ENCODE results near the gene ZNF790. TPM values are rescaled to one million over a fixed set of nuclear protein-coding genes. Genes with fewer than 3 reads are reported as not detected.
"Not testable (repeated sequence)": the region's sequence is repeated elsewhere in the genome, so short reads cannot be mapped to it uniquely, and the experiment has no call there.

The ZNF790 gene
- 11.3 TPM for total RNA-seq

GRCh38 chr19:36837906-36838783 lies at the start of gene ZNF790:
ZNF790 (minus strand) TSS chr19:36838387; CDS start chr19:36825619, 12,768 bp downstream.
- peak; percentile 91 for DNase-seq (ENCODE audit: low spot score)

DNA sequence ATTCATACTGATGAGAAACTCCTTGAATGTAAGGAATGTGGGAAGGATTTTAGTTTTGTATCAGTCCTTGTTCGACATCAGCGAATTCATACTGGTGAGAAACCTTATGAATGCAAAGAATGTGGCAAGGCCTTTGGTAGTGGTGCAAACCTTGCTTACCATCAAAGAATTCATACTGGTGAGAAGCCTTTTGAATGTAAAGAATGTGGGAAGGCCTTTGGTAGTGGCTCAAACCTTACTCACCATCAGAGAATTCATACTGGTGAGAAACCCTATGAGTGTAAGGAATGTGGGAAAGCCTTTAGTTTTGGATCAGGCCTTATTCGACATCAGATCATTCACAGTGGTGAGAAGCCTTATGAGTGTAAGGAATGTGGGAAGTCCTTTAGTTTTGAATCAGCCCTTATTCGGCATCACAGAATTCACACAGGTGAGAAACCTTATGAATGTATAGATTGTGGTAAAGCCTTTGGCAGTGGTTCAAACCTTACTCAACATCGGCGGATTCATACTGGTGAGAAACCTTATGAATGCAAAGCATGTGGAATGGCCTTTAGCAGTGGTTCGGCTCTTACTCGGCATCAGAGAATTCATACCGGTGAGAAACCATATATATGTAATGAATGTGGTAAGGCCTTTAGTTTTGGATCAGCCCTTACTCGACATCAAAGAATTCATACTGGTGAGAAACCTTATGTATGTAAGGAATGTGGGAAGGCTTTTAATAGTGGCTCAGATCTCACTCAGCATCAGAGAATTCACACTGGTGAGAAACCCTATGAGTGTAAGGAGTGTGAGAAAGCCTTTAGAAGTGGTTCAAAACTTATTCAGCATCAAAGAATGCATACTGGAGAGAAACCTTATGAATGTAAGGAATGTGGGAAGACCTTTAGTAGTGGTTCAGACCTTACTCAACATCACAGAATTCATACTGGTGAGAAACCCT lies 39.1 kb upstream of the ZNF790 start:
- DNase-seq (ENCODE audit: low spot score), result no peak

- DNase-seq (ENCODE audit: low spot score), result no peak
Measured at GRCh38 chr19:36851898-36852297, 13.7 kb upstream of the ZNF790 start.

DNA sequence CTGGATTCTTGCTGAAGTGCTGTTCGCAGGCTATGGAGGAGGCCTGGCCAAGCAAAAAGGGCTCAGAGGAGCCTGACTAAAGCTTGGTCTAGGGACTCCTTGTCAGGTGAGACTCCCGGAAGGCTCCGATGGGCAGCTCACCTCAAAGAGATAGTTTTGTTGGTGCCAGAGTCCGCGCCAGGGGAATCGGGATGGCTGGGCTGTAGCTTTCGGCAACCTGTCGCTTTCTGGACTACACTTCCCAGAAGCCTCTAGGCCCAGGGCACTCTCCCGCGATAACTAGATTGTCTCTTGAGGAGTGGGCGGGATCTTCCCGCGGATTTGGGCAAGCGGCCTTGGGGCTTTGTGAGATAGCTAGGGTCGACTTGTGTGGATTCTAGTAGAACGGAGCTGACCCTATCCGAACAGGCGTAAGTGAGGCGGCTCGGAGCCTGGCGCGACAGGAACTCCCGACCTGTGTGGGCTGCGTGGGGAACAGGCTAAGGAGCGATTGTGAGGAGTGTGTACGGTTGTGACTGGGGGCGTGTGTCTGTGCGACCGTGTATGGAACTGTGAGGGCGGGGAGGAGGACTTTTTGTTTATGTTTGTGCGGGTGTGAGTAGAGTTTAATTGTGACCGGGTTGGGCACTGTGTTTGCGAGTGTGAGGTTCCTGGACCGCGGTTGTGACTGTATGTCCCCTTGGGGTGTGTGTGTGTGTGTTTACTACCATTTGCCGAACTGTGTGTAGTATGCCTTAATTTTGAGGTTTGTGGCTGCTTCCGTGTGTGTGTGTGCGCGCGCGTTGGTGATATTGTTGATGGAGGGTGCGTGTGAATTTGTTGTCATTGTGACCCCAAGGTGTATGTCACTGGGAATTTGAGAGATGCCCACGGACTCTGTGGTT lies 12.6 kb upstream of the ZNF790 start, which contains the start of gene ZNF345:
Gene ZNF345, plus strand, starts transcription at position 318 of the 884 bp plus-strand sequence. CDS start 25,955 bp downstream, outside the sequence.
- peak; percentile 92 for DNase-seq (ENCODE audit: low spot score)

GRCh38 chr19:36849701-36850558 lies 11.7 kb upstream of the ZNF790 start:
- DNase-seq (ENCODE audit: low spot score), result peak; percentile 91

DNA sequence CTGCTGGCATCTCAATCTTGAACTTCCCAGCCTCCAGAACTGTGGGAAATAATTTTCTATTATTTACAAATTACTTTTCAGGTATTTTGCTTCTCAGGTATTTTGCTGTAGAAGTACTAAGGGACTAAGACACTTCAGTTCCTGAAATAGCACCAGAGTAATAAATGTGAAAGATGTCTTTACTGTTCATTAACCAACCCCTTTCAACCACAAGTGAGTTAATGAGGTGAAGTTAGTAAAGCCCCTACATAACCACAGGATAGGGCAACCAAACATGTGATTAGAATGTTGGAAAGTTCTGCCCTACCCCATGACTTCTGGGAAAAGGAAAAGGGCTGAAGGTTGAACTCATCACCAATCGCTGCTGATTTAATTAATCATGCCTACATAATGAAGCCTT lies 9.8 kb upstream of the ZNF790 start:
- DNase-seq (ENCODE audit: low spot score), result no peak

- no peak for DNase-seq (ENCODE audit: low spot score)
Measured at GRCh38 chr19:36838784-36839324, 667 bp upstream of the ZNF790 start.

GRCh38 chr19:36837176-36837905 lies 846 bp downstream of the ZNF790 start:
- no peak for DNase-seq (ENCODE audit: low spot score)

DNA sequence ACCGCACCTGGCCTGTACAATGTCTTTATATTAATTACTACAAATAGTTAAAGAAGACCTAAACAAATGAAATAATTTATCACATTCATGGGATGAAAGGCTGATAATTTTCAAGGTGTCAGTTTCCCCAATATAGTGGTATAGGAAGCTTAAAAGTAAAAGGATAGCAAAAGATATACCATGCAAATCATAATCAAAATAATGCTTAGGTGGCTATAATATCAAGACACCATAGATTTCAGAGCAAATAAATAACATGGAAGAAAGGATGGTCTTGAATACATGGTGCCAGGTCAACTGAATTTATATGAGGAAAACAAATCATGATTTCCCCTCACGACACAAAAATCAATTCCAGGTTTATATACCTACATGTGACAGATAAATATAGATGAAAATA lies 4.8 kb downstream of the ZNF790 start:
- no peak for DNase-seq (ENCODE audit: low spot score)

GRCh38 chr19:36821758-36822157 lies 16.4 kb downstream of the ZNF790 start:
- DNase-seq (ENCODE audit: low spot score), result no peak

- no peak for DNase-seq (ENCODE audit: low spot score)
Measured at GRCh38 chr19:36819130-36819630, 19.0 kb downstream of the ZNF790 start.

GRCh38 chr19:36807029-36807428 lies 31.2 kb downstream of the ZNF790 start:
- no peak for DNase-seq (ENCODE audit: low spot score)

DNA sequence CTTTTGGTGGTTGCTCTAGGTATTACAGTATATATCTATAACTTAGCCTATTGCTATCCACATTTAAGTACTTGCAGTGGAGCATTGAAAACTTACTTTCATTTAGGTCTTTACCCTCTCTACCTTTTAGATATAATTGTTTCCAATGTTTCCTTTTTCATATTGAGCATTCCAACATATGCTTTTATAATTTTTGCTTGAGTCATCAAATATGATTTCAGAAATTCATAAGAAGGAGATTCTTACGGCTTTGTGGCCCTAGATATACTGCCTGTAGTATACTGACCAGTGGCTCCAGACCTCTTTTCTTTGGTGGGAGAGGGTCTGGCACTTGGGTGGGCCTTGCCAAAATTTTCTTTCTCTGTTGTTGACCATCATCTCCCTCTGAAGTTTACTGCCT lies 32.8 kb downstream of the ZNF790 start:
- DNase-seq (ENCODE audit: low spot score), result no peak

GRCh38 chr19:36797786-36798108 lies 40.4 kb downstream of the ZNF790 start:
- DNase-seq (ENCODE audit: low spot score), result no peak

DNA sequence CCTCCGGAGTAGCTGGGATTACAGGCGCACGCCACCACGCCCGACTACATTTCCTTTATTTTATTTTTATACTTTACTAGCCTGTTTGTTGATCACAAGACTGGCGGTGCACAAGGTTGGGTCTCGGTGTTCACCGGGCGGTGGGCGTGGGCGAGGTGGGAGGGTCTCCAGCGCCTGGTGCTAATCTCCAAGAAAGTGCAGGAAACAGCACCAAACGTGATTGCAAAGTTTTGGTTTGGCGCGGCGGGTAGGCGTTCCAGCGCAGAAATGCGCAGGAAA lies 41.5 kb downstream of the ZNF790 start:
- no peak for DNase-seq (ENCODE audit: low spot score)

DNA sequence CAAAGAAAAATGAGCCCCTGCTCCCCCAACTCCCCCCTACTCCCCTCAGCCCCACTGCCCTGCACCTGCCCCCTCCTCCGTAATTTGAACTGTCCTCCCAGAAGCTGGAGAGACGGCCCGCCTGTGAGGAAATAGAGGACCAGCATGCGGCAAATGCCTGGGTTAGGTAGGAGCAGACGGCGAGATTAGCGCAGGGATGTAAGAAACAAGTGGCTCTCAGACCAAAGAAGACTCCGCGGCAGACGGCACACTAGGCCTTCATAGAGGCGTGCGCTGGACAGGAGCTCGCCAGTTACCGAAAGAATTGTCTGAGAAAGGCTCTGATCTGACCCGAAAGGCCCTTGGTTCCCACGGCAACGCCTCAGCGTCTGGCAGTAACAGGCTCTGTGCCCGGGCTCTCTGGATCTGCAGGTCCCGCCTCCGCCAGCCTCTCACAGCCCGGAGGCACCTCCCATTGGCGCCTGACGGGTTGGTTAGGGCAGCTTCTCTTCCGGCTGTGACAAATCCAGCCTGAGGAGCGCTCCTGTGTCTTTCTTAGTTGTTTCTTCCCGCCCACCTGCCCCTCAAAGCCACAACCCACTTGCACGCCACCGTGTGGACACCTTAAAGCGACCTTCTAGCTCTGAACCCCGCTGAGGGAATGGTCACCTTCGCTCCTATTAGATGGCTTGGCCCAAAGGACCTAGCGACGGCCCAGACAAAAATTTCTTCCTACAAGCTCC lies 46.6 kb downstream of the ZNF790 start:
- not testable (repeated sequence) for DNase-seq (ENCODE audit: low spot score)

DNA sequence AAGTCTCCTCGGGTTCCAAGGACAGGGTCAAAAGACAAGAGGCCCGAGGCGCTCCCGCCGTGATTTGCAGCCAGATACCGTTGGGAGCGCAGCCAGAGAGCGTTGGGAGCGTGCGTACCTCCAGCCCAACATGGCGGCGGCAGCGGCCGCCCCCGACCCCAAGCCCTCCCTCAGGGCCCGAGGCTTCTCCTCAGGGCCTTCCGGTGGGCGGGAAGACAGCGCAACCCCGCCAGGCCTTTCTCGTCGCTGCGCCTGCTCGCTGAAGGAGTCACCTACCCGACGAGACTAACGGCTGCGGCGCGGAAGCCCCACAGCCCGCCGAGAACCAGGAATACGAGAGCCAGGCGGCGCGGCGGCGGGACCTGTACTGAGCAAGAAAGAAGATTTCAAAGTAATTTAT lies 62.4 kb downstream of the ZNF790 start:
- no peak for DNase-seq (ENCODE audit: low spot score)

- no peak for DNase-seq (ENCODE audit: low spot score)
Measured at GRCh38 chr19:36773223-36773579, 65.0 kb downstream of the ZNF790 start.
